Astrocyte (in vitro differentiated cells and primary cell): ENCODE data around the gene C19orf38.

Source experiments
- CTCF ChIP-seq: IDR thresholded peaks from 2 replicates; pipeline ENCODE4 v1.5.1; 2011; ENCODE audit warnings: low read depth, mild to moderate bottlenecking, inconsistent platforms, low read length, moderate library complexity; ENCODE audit not compliant: insufficient read depth
- EZH2 ChIP-seq: IDR thresholded peaks from 2 replicates; pipeline ENCODE4 v1.6.1; 2012; ENCODE audit warnings: mild to moderate bottlenecking, low read length, inconsistent platforms; ENCODE audit not compliant: insufficient read depth

DNA sequence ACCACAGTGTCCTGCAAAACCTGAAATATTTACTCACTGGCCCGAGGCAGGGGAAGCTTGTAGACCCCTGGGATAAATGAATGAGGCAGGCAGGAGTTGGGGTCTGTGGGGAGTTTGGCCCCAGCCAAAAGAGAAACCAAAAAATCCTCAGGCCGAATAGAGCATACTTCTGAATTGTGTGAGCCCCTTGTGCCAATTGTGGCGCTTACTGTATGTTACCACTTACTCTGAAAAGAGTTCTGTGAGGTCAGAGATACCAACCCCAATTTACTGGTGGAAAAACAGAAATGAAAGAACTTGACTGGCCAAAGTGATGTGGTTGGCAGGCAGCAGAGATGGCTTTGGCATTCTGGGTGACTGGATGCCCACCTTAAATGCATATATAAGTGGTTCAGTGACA, 30.0 kb downstream of the C19orf38 start:
- TF ChIP-seq CTCF (no peak), EZH2 (no peak)
